GM12891 (cell line): ENCODE results near the gene KCNH5.

Experiments
- DNase-seq: peaks from one replicate; pipeline ENCODE4 v3.0.0; 2011; ENCODE audit warnings: low spot score; ENCODE audit not compliant: insufficient read length
- FAIRE-seq: peaks from 2 replicates; lab custom pipeline; 2011; peaks lifted over from hg19 to GRCh38; lab: Jason Lieb, UNC
- PAX5 ChIP-seq: IDR thresholded peaks from 2 replicates; pipeline ENCODE4 v1.6.1; 2011; ENCODE audit warnings: low read length, moderate library complexity, mild to moderate bottlenecking; ENCODE audit not compliant: insufficient read depth, severe bottlenecking
- POLR2A ChIP-seq: IDR thresholded peaks from 2 replicates; pipeline ENCODE4 v1.6.1; 2011; ENCODE audit warnings: low read depth, low read length, control low read depth
- POLR2AphosphoS5 ChIP-seq: IDR thresholded peaks from 2 replicates; pipeline ENCODE4 v1.6.1; 2011; ENCODE audit warnings: low read depth, low read length, control low read depth
- POU2F2 ChIP-seq: IDR thresholded peaks from 2 replicates; pipeline ENCODE4 v1.6.1; 2011; ENCODE audit warnings: low read depth, mild to moderate bottlenecking, control low read depth, low read length, moderate library complexity
- SPI1 ChIP-seq: IDR thresholded peaks from 2 replicates; pipeline ENCODE4 v1.6.1; 2011; ENCODE audit warnings: low read depth, low read length, control low read depth
- TAF1 ChIP-seq: IDR thresholded peaks from 2 replicates; pipeline ENCODE4 v1.6.1; 2011; ENCODE audit warnings: low read depth, low read length, control low read depth

Gene KCNH5

DNA sequence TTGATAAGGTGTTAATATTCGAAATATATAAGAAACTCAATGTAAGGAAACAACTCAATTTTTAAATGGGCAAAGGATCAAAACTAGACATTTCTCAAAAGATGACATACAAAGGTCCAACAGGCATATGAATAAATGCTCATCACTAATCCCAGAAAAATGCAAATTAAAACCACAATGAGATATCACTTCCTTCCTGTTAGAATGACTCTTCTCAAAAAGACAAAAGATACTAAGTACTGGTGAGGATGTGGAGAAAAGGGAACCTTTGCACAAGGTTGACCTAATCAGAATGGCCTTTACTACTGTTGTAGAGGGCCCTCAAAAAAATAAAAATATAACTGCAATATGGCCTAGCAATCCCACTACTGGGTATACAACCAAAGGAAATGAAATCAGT is 383.4 kb downstream of the KCNH5 start:
- no peak for DNase-seq
- TF ChIP-seq TAF1, result no peak
- no peak for TF ChIP-seq POU2F2
- TF ChIP-seq POLR2AphosphoS5, result no peak
- no peak for TF ChIP-seq POLR2A
- TF ChIP-seq SPI1, result no peak
- no peak for TF ChIP-seq PAX5
- no peak for FAIRE-seq

DNA sequence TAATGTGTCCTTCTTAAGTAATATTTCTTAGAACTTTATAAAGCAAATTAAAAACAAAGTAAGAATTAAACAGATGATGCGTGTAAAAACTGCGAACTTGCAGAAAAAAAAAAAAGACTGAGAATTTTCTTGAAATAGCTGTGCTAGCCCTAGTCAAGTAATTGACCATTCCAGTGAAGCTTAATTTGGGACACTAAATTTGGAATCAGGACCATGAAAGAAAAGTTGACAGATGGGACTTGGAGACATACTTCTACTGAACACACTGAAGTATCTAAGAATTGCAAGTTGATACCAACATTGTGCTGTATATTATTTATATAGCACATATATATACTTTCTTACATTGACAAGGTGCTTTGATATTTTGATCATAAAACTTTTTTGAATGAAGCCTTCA is 386.6 kb downstream of the KCNH5 start:
- FAIRE-seq (no peak), DNase-seq (no peak)
- TF ChIP-seq POLR2A (no peak), POLR2AphosphoS5 (no peak)

DNA sequence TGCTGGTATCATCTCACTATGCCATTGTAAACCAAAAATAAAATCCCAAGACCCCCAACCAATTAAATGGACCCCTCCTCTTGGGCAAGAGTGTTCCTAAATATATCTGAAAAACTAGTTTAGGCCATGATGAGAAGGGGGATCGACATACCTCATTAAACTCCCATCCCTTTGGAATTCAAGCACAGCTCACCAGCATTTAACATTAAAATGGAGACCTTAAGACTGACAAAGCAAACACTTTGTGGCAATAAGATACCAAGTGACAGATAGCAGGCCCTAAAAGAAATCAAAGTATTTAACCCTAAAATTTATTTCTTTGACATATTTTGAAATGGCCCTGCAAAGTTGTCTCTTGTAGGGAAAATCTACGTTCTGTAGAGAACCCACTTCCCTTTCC is 387.9 kb downstream of the KCNH5 start:
- no peak for FAIRE-seq
- no peak for DNase-seq
- no peak for TF ChIP-seq POLR2A
- TF ChIP-seq SPI1, result no peak
- TF ChIP-seq TAF1, result no peak
- no peak for TF ChIP-seq PAX5
- TF ChIP-seq POU2F2, result no peak
- TF ChIP-seq POLR2AphosphoS5, result no peak

DNA sequence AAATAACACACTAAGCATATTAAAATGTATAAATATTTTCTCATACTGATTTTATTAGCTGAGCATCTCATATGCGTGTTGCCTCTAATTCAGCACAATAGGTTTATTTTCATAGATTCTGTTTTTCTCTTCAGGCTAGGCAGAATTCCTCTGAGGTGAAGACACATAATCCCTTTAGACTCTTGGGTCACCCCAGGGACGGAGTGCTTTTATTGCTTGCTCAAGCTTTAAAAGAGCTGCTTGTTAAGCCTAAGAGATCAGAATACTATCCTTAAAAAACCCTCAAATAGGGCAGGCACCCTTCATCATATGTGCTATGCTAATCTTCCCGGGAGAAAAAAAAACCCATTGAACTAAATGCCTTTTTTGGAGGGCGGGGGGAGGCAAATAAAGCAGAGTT is 390.1 kb downstream of the KCNH5 start:
- FAIRE-seq (no peak), DNase-seq (no peak)
- no peak for TF ChIP-seq POLR2AphosphoS5
- no peak for TF ChIP-seq POLR2A
- no peak for TF ChIP-seq SPI1
- no peak for TF ChIP-seq TAF1
- TF ChIP-seq POU2F2, result no peak
- TF ChIP-seq PAX5, result no peak

DNA sequence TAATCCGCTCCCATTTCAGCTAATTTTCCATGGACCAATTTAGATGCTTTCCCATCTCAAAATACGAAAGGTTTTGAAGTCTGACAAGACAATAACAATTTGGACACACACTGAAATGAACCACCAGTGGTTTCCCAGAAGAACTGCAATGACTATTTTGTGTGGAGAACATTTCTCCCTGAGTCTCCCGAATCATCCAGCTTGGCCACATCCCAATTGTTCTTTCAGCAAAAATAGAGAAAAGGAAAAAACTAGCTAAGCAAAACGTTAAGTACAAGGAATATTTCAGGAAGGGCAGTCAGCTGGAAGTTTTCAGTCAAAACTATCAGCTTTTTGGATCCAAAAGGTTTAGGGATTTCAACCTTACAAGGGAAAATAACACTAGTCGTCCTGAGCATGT is 390.6 kb downstream of the KCNH5 start:
- no peak for TF ChIP-seq POLR2A
- FAIRE-seq (no peak), DNase-seq (no peak)
